ENCODE measurements around the gene NUDT17.
"Not testable (repeated sequence)": the region's sequence is repeated elsewhere in the genome, so short reads cannot be mapped to it uniquely, and the experiment has no call there.

- not testable (repeated sequence) for TF ChIP-seq POLR2A, CTCF (IDR thresholded peaks at IDR 0.05)
Observed at GRCh38 chr1:145822779-145823331, 22.6 kb upstream of the NUDT17 start.

Data from esophagus squamous epithelium (tissue), 4 donors.